ENCODE results near the gene HSPA12A. TPM values are rescaled to one million over a fixed set of nuclear protein-coding genes. Genes with fewer than 3 reads are reported as not detected.

Gene HSPA12A
- polyA plus RNA-seq, 2 of the 4 experiments (the other 2 are of a cell fraction): 16.9 to 17.0 TPM

- TF ChIP-seq HOXB13 (CRISPR knock-in tag; IDR thresholded peaks at IDR 0.05; ENCODE audit: low read depth) (no peak), CEBPB (IDR thresholded peaks at IDR 0.05) (no peak), EHF (CRISPR knock-in tag; IDR thresholded peaks at IDR 0.05) (no peak), REST (IDR thresholded peaks at IDR 0.05) (no peak), JUNB (IDR thresholded peaks at IDR 0.05) (no peak), ESRRA (IDR thresholded peaks at IDR 0.05; ENCODE audit: borderline replicate concordance, low read length) (no peak), NR3C1 (IDR thresholded peaks at IDR 0.05) (no peak), KDM5A (IDR thresholded peaks at IDR 0.05) (no peak), RFX5 (IDR thresholded peaks at IDR 0.05) (no peak), MAX (IDR thresholded peaks at IDR 0.05) (no peak), E2F6 (IDR thresholded peaks at IDR 0.05; ENCODE audit: borderline replicate concordance, low read depth) (no peak), SMC3 (IDR thresholded peaks at IDR 0.05) (no peak), TP53 (CRISPR knock-in tag; IDR thresholded peaks at IDR 0.05) (no peak), ELK1 (IDR thresholded peaks at IDR 0.05; ENCODE audit: low read depth, low read length) (no peak), CBX2 (IDR thresholded peaks at IDR 0.05; ENCODE audit: borderline replicate concordance, low read depth) (no peak), ZNF302 (CRISPR knock-in tag; IDR thresholded peaks at IDR 0.05) (no peak), KDM1A (IDR thresholded peaks at IDR 0.05; ENCODE audit: low read depth) (no peak), NPAS2 (CRISPR knock-in tag; IDR thresholded peaks at IDR 0.05; ENCODE audit: borderline replicate concordance) (no peak), HEYL (CRISPR knock-in tag; IDR thresholded peaks at IDR 0.05) (no peak)
- FAIRE-seq (no peak), ATAC-seq (no peak), DNase-seq (ENCODE audit: low read depth in 1 of 2, low spot score in 1 of 2) (no peak)
- no peak overlapping the region for H3K4me2 ChIP-seq
- WGBS (ENCODE audit: missing lambda C conversion rate): 94% methylated on average over 6 of the region's 6 CpGs
- ChIA-PET CTCF (interaction anchor here (0.8 to 15.8 kb wide), 6 partner anchors 14 to 489 kb away, joined by 3 to 277 read pairs (median 9); no protein-coding TSS in a partner anchor), POLR2A (interaction anchor here (0.7 kb wide), 1 partner anchor 62 kb away, joined by 3 read pairs; no protein-coding TSS in a partner anchor)
- no peak overlapping the region for H3K27ac ChIP-seq
- H3K9me3 ChIP-seq: no peaks in the 10 kb centered on the region
- H3K4me3 ChIP-seq: no peak overlapping the region
- no peaks in the 10 kb centered on the region for H3K4me1 ChIP-seq
These were observed 56.6 kb downstream of the HSPA12A start for GRCh38 chr10:116685807-116686206.

GRCh38 chr10:116684781-116685180 lies 57.6 kb downstream of the HSPA12A start:
- no peak for DNase-seq (ENCODE audit: low read depth in 1 of 2, low spot score in 1 of 2)
- no peak for ATAC-seq
- WGBS (ENCODE audit: missing lambda C conversion rate): 92% methylated on average over 5 of the region's 5 CpGs
- POLR2A ChIA-PET: no interaction called here
- no peaks in the 10 kb centered on the region for H3K4me1 ChIP-seq
- no peaks in the 10 kb centered on the region for H3K9me3 ChIP-seq
- no peak for FAIRE-seq
- CTCF ChIA-PET: interaction anchor here (0.8 to 15.8 kb wide), 4 partner anchors 16 to 491 kb away, joined by 3 to 277 read pairs (median 24); no protein-coding TSS in a partner anchor
- no peak for TF ChIP-seq RARB (CRISPR knock-in tag; IDR thresholded peaks at IDR 0.05)
- no peak for TF ChIP-seq SMC3 (IDR thresholded peaks at IDR 0.05)
- no peak for TF ChIP-seq CTCF (IDR thresholded peaks at IDR 0.05)
- no peak overlapping the region for H3K4me2 ChIP-seq
- no peak overlapping the region for H3K4me3 ChIP-seq
- no peak overlapping the region for H3K27ac ChIP-seq
